H1 (cell line): ENCODE data around the gene NFAM1. TPM values are rescaled to one million over a fixed set of nuclear protein-coding genes. Genes with fewer than 3 reads are reported as not detected.

Source experiments
- BRCA1 ChIP-seq: IDR thresholded peaks from 2 replicates; pipeline ENCODE4 v1.6.1; 2012; ENCODE audit warnings: low read depth, low read length, improper control_type of control experiment
- CBX5 ChIP-seq: fragments of 300-800, 300-1000 bp; sonication (generic); IDR thresholded peaks from 2 replicates; pipeline ENCODE4 v1.7.1; 2016; ENCODE audit warnings: antibody characterized with exemption, low read length, low read depth
- CBX8 ChIP-seq: fragments of 300-800, 300-1000 bp; sonication (generic); IDR thresholded peaks from 2 replicates; pipeline ENCODE4 v1.7.1; 2016; ENCODE audit warnings: low read depth, low read length, borderline replicate concordance
- CHD1 ChIP-seq: IDR thresholded peaks from 2 replicates; pipeline ENCODE4 v1.6.1; 2012; ENCODE audit warnings: low read depth, low read length, improper control_type of control experiment
- CREB1 ChIP-seq: IDR thresholded peaks from 2 replicates; pipeline ENCODE4 v1.6.1; 2012; ENCODE audit warnings: inconsistent platforms
- FOSL1 ChIP-seq: IDR thresholded peaks from 2 replicates; pipeline ENCODE4 v1.6.1; 2011; ENCODE audit warnings: mild to moderate bottlenecking, low read depth, low read length, moderate library complexity; ENCODE audit not compliant: insufficient read depth
- GTF2F1 ChIP-seq: IDR thresholded peaks from 2 replicates; pipeline ENCODE4 v1.6.1; 2012; ENCODE audit warnings: low read depth, low read length, improper control_type of control experiment, borderline replicate concordance
- JUN ChIP-seq: IDR thresholded peaks from 2 replicates; pipeline ENCODE4 v1.6.1; 2011; ENCODE audit warnings: low read depth, mild to moderate bottlenecking, improper control_type of control experiment, low read length
- JUND ChIP-seq: IDR thresholded peaks from 2 replicates; pipeline ENCODE4 v1.6.1; 2011; ENCODE audit warnings: mild to moderate bottlenecking, improper control_type of control experiment, low read length
- KDM1A ChIP-seq: fragments of 200-600, 300-600 bp; sonication (generic); IDR thresholded peaks from 2 replicates; pipeline ENCODE4 v1.7.1; 2016; ENCODE audit warnings: mild to moderate bottlenecking, low read length, borderline replicate concordance
- NANOG ChIP-seq: IDR thresholded peaks from 2 replicates; pipeline ENCODE4 v1.6.1; 2011; ENCODE audit warnings: low read length, low read depth, mild to moderate bottlenecking, inconsistent platforms; ENCODE audit not compliant: insufficient read depth, poor library complexity, severe bottlenecking
- NRF1 ChIP-seq: IDR thresholded peaks from 2 replicates; pipeline ENCODE4 v1.6.1; 2011; ENCODE audit warnings: mild to moderate bottlenecking, low read depth, low read length, improper control_type of control experiment
- POU5F1 ChIP-seq: IDR thresholded peaks from 2 replicates; pipeline ENCODE4 v1.6.1; 2011; ENCODE audit warnings: low read depth, mild to moderate bottlenecking, low read length, moderate library complexity
- RFX5 ChIP-seq: IDR thresholded peaks from 2 replicates; pipeline ENCODE4 v1.6.1; 2011; ENCODE audit warnings: low read depth, low read length, improper control_type of control experiment, borderline replicate concordance
- SIRT6 ChIP-seq: IDR thresholded peaks from one replicate; pipeline ENCODE4 v1.7.1; 2012; ENCODE audit warnings: low read length, inconsistent platforms
- SP1 ChIP-seq: IDR thresholded peaks from 2 replicates; pipeline ENCODE4 v1.6.1; 2011; ENCODE audit warnings: low read depth, low read length
- SP2 ChIP-seq: IDR thresholded peaks from 2 replicates; pipeline ENCODE4 v1.6.1; 2012; ENCODE audit warnings: mild to moderate bottlenecking, low read length, inconsistent platforms
- TAF1 ChIP-seq: IDR thresholded peaks from 2 replicates; pipeline ENCODE4 v1.6.1; 2011; ENCODE audit warnings: mild to moderate bottlenecking, low read depth, low read length
- TAF7 ChIP-seq: optimal IDR thresholded peaks from 2 replicates; pipeline ENCODE3; 2011; ENCODE audit warnings: low read depth, mild to moderate bottlenecking, inconsistent platforms, low read length, moderate library complexity, borderline replicate concordance
- TBP ChIP-seq: IDR thresholded peaks from 2 replicates; pipeline ENCODE4 v1.6.1; 2011; ENCODE audit warnings: low read depth, low read length, improper control_type of control experiment
- YY1 ChIP-seq: IDR thresholded peaks from 2 replicates; pipeline ENCODE4 v1.6.1; 2011; ENCODE audit warnings: low read depth, mild to moderate bottlenecking, low read length
- ZNF274 ChIP-seq: IDR thresholded peaks from 2 replicates; pipeline ENCODE4 v1.7.0; 2012; ENCODE audit warnings: low read length, borderline replicate concordance; ENCODE audit errors: extremely low read depth
- polyA plus RNA-seq, 7 experiments: library from polyadenylated mRNA; depleted of rRNA in 3 of 7; stranded (reverse) in 5 of 7; unstranded in 2 of 7; fragments of >200 nt in 5 of 7; fragments of 200-250 nt in 2 of 7; gene quantifications; 1 replicate in 5 of 7; 2 replicates in 1 of 7; 4 replicates in 1 of 7; pipeline versions ENCODE4 v1.2.1 to v1.2.3, GENCODE V29; 2011 to 2013; ENCODE audit warnings: missing spikeins in 2 of 7, mixed read lengths in 2 of 7
- total RNA-seq: library from RNA; stranded (reverse); fragmentation: NEBNext Ultra II Directional; extraction: Animal tissue kit (Norgen Biotek cat#: 25700); gene quantifications from 2 replicates; pipeline ENCODE4 v1.2.1, GENCODE V29; 2021
- TF ChIP-seq, protein P1 (sequence below): IDR thresholded peaks from 2 replicates; pipeline ENCODE4 v1.6.1; 2012; ENCODE audit warnings: low read length, inconsistent platforms
- TF ChIP-seq, protein P2 (sequence below): IDR thresholded peaks from 2 replicates; pipeline ENCODE4 v1.6.1; 2012; ENCODE audit warnings: inconsistent platforms

The NFAM1 gene
- total and polyA plus RNA-seq, 2 of the 8 experiments (the other 6 are each of a cell fraction or from before 2014, with no cell fraction given), result 0.62 to 0.73 TPM

- TF ChIP-seq, protein P1, sequence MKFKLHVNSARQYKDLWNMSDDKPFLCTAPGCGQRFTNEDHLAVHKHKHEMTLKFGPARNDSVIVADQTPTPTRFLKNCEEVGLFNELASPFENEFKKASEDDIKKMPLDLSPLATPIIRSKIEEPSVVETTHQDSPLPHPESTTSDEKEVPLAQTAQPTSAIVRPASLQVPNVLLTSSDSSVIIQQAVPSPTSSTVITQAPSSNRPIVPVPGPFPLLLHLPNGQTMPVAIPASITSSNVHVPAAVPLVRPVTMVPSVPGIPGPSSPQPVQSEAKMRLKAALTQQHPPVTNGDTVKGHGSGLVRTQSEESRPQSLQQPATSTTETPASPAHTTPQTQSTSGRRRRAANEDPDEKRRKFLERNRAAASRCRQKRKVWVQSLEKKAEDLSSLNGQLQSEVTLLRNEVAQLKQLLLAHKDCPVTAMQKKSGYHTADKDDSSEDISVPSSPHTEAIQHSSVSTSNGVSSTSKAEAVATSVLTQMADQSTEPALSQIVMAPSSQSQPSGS, result peak; percentile 66; the same call in 1 of the 2 replicates
- peak; percentile 45; the same call in 1 of the 2 replicates for TF ChIP-seq TBP
- no peak for TF ChIP-seq BRCA1
- TF ChIP-seq CHD1, result no peak
- TF ChIP-seq YY1, result peak; percentile 80
- TF ChIP-seq TAF7, result no peak
- no peak for TF ChIP-seq CBX8
- 0 out of 2 replicates have a peak, but pooled peaks have one; percentile 13 for TF ChIP-seq FOSL1
- no peak for TF ChIP-seq SIRT6
- no peak for TF ChIP-seq JUND
- TF ChIP-seq SP2, result no peak
- TF ChIP-seq, protein P2, sequence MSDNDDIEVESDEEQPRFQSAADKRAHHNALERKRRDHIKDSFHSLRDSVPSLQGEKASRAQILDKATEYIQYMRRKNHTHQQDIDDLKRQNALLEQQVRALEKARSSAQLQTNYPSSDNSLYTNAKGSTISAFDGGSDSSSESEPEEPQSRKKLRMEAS, result peak; percentile 50
- peak; percentile 35; the same call in 1 of the 2 replicates for TF ChIP-seq RFX5
- TF ChIP-seq GTF2F1, result no peak
- TF ChIP-seq CBX5, result no peak
- TF ChIP-seq POU5F1, result no peak
- no peak for TF ChIP-seq CREB1
- TF ChIP-seq TAF1, result peak; percentile 44; the same call in 1 of the 2 replicates
- TF ChIP-seq NRF1, result no peak
- no peak for TF ChIP-seq KDM1A
- TF ChIP-seq NANOG, result no peak
- peak; percentile 95 for TF ChIP-seq SP1
- TF ChIP-seq JUN, result no peak
- TF ChIP-seq ZNF274, result no peak
These were observed 12.1 kb upstream of the NFAM1 start (continued) for GRCh38 chr22:42444077-42444904.
